Measurements from ENCODE around the gene BRD4.

Gene BRD4

DNA sequence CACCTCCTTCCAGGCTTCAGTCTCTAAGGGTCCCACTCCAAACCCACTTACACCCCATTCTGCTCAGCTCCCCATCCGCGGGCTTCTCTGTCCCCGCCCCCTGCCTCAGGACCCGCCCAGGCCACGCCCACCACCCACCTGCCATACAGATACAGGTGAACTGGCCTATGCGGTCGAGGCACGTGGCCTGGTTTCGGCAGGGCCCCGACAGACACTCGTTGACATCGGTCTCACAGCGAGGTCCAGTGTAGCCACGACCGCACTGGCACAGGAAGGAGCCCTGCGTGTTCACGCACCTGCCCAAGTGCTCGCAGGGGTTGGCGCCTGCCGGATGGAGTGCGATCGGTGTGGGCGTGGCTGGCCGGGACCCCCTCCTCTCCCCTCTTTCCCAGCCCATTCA, 143.5 kb downstream of the BRD4 start:
- H3K4me3 ChIP-seq: no peak overlapping the region
- TF ChIP-seq, protein P1, sequence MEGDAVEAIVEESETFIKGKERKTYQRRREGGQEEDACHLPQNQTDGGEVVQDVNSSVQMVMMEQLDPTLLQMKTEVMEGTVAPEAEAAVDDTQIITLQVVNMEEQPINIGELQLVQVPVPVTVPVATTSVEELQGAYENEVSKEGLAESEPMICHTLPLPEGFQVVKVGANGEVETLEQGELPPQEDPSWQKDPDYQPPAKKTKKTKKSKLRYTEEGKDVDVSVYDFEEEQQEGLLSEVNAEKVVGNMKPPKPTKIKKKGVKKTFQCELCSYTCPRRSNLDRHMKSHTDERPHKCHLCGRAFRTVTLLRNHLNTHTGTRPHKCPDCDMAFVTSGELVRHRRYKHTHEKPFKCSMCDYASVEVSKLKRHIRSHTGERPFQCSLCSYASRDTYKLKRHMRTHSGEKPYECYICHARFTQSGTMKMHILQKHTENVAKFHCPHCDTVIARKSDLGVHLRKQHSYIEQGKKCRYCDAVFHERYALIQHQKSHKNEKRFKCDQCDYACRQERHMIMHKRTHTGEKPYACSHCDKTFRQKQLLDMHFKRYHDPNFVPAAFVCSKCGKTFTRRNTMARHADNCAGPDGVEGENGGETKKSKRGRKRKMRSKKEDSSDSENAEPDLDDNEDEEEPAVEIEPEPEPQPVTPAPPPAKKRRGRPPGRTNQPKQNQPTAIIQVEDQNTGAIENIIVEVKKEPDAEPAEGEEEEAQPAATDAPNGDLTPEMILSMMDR (IDR thresholded peaks at IDR 0.05): no peak
- H3K27ac ChIP-seq: peak overlapping the region; percentile 12 to 32
- DNase-seq (ENCODE audit: low spot score): no peak

DNA sequence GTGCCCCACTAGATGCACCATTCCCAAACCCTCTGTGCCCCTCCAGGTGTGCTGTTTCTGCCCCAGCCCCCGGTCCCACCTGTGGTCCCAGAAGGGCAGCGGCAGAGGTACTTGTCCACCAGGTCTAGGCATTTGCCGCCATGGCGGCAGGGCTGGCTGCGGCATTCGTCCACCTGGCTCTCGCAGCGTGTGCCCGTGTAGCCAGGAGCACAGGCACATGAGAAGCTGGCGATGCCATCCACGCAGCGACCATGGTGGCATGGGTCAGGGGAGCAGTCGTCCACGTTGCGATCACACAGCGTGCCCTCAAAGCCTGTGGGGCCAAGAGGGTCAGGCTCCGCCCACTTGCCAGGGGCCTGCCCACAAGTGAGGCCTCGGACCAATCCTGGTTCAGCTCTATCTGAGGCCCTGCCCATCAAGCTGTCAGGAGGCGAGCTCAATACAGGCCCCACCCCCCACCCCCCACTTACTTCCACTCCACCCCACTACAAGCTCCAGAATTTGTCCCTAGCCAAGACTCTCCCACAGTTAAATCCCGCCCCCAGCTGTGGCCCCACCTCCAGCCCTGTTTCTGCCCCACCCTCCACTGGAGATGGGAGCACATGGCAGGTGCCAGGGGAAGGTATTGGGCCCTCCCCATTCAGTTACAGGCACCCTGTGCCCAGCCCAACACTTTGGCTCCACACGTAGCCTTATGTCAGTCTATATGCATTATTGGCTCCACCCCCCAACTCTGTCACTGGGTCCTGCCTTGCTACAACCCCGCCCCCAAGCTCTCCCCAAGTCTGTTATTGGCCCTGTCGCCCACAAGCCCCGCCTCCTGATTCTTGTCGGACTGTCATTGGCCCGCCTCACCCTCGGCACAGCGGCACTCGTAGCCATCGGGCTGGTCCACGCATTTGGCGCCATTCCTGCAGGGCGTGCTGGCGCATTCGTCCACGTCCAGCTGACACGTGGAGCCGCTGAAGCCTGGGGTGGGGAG, 145.0 kb downstream of the BRD4 start:
- H3K4me3 ChIP-seq: no peak overlapping the region
- TF ChIP-seq, protein P1 (IDR thresholded peaks at IDR 0.05): no peak
- peak overlapping the region in 1 of 2 donors; percentile 63 for H3K27ac ChIP-seq
- no peak for DNase-seq (ENCODE audit: low spot score)

Data from coronary artery (tissue), 2 donors.